Prostate gland (tissue), 2 donors: ENCODE results near the gene DPYD.

ENCODE experiments used
- CTCF ChIP-seq, 4 experiments: fragments of 200-600 bp in 2 of 4; fragments of 450-650 bp in 2 of 4; sonication (generic) in 2 of 4; IDR thresholded peaks; 1 replicate in 3 of 4; 2 replicates in 1 of 4; pipeline ENCODE4 v1.5.1; 2016 to 2019; ENCODE audit warnings: antibody characterized with exemption in 4 of 4, mild to moderate bottlenecking in 2 of 4, moderate library complexity in 2 of 4
- POLR2A ChIP-seq: fragments of 450-650 bp; IDR thresholded peaks from one replicate; pipeline ENCODE4 v1.6.1; 2016; ENCODE audit warnings: antibody characterized with exemption, mild to moderate bottlenecking
- POLR2AphosphoS5 ChIP-seq: sonication (generic); formaldehyde crosslinking; IDR thresholded peaks from one replicate; pipeline ENCODE4 v1.6.1; 2017; ENCODE audit warnings: antibody characterized with exemption

DNA sequence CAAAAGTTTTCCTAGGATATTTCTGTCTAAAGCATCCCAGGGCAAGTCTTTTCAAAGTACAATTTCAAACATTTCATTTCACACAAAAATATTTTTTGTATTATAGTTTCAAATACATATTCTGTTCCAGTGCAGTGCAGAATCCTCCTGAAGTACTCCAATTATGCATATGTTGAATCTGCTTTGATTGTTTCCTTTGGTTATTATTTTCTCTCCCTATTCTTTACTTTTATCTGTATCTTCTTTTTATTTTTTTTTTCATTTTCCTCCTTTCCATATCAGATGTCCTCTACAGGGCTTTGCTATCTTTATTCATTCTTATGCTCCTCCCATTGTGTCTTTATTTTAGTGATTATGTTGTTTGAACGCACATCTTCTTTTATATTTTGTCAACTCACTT lies 274.8 kb downstream of the DPYD start:
- TF ChIP-seq POLR2A (no peak), CTCF (IDR thresholded peaks at IDR 0.05) (no peak), POLR2AphosphoS5 (no peak)
